Osteoblast (primary cell): ENCODE results near the gene GRM8. TPM values are rescaled to one million over a fixed set of nuclear protein-coding genes. Genes with fewer than 3 reads are reported as not detected.
"Not testable (repeated sequence)": the region's sequence is repeated elsewhere in the genome, so short reads cannot be mapped to it uniquely, and the experiment has no call there.

Experiments
- DNase-seq: peaks from one replicate; pipeline ENCODE4 v3.0.0; 2011; ENCODE audit warnings: low spot score, mixed read lengths; ENCODE audit not compliant: insufficient read length; ENCODE audit errors: missing footprints
- H2AFZ ChIP-seq: 2 replicates; pipeline ENCODE4 v1.6.0; 2011; ENCODE audit warnings: mild to moderate bottlenecking, low read length
- H3K27ac ChIP-seq: 2 replicates; pipeline ENCODE4 v1.5.1; 2011; ENCODE audit warnings: mild to moderate bottlenecking, low read depth, low read length, moderate library complexity
- H3K27me3 ChIP-seq: 2 replicates; pipeline ENCODE4 v1.6.0; 2012; ENCODE audit warnings: mild to moderate bottlenecking, control low read depth, inconsistent platforms, low read length, moderate library complexity; ENCODE audit not compliant: insufficient read depth
- H3K36me3 ChIP-seq: 2 replicates; pipeline ENCODE4 v1.5.1; 2011; ENCODE audit warnings: mild to moderate bottlenecking, low read length, control low read depth, moderate library complexity; ENCODE audit not compliant: insufficient read depth
- H3K4me1 ChIP-seq: 2 replicates; pipeline ENCODE4 v1.5.1; 2011; ENCODE audit warnings: mild to moderate bottlenecking, low read length, control low read depth, moderate library complexity; ENCODE audit not compliant: insufficient read depth
- H3K4me2 ChIP-seq: 2 replicates; pipeline ENCODE4 v1.6.0; 2011; ENCODE audit warnings: mild to moderate bottlenecking, low read length; ENCODE audit not compliant: insufficient read depth
- H3K4me3 ChIP-seq: fragments of 200-600 bp; sonication (generic); 3 replicates; pipeline ENCODE4 v1.5.1; 2012; ENCODE audit warnings: mild to moderate bottlenecking, low read length, inconsistent platforms; ENCODE audit not compliant: insufficient read depth
- H3K79me2 ChIP-seq: 2 replicates; pipeline ENCODE4 v1.6.0; 2012; ENCODE audit warnings: mild to moderate bottlenecking, low read length, control low read depth, inconsistent platforms; ENCODE audit not compliant: insufficient read depth
- H3K9me3 ChIP-seq: 2 replicates; pipeline ENCODE4 v1.5.1; 2011; ENCODE audit warnings: low read depth, low read length, control low read depth
- H4K20me1 ChIP-seq: 2 replicates; pipeline ENCODE4 v1.6.0; 2012; ENCODE audit warnings: mild to moderate bottlenecking, low read length, control low read depth; ENCODE audit not compliant: insufficient read depth
- total RNA-seq: library from RNA; depleted of rRNA; stranded (reverse); fragments of >200 nt; gene quantifications from 2 replicates; pipeline ENCODE4 v1.2.3, GENCODE V29; 2012
- TF ChIP-seq, protein P1 (sequence below): IDR thresholded peaks from 2 replicates; pipeline ENCODE4 v1.5.1; 2011; ENCODE audit warnings: mild to moderate bottlenecking, low read depth, low read length, moderate library complexity; ENCODE audit errors: extremely low read depth

The GRM8 gene
- total RNA-seq, 1 donor, result not detected

DNA sequence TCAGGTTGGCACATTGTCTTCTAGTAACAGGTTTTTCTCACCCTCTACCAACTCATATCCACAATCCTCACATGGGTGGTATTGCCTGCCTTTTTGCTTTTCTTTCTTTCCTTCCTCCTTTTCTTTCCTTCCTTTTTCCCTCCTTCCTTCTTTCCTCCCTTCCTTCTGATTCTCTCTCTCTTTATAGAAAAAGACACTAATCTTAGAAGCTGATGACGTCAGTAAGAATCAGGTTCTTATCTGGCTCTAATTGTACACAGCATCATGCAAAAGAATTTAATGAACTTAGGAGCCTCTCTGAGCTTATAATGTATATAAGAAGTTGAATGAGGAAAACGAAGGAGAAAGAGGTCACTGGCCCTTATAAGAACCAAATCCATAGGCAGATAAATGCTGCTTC is 328.3 kb downstream of the GRM8 start:
- Histone ChIP-seq H3K4me2 (no peak overlapping the region), H3K4me1 (no peaks in the 10 kb centered on the region), H3K27me3 (no peaks in the 10 kb centered on the region), H3K9me3 (no peaks in the 10 kb centered on the region), H3K27ac (no peak overlapping the region), H2AFZ (no peak overlapping the region), H3K36me3 (no peaks in the 10 kb centered on the region), H4K20me1 (no peaks in the 10 kb centered on the region), H3K4me3 (no peak overlapping the region), H3K79me2 (no peaks in the 10 kb centered on the region)
- no peak for DNase-seq
- TF ChIP-seq, protein P1, sequence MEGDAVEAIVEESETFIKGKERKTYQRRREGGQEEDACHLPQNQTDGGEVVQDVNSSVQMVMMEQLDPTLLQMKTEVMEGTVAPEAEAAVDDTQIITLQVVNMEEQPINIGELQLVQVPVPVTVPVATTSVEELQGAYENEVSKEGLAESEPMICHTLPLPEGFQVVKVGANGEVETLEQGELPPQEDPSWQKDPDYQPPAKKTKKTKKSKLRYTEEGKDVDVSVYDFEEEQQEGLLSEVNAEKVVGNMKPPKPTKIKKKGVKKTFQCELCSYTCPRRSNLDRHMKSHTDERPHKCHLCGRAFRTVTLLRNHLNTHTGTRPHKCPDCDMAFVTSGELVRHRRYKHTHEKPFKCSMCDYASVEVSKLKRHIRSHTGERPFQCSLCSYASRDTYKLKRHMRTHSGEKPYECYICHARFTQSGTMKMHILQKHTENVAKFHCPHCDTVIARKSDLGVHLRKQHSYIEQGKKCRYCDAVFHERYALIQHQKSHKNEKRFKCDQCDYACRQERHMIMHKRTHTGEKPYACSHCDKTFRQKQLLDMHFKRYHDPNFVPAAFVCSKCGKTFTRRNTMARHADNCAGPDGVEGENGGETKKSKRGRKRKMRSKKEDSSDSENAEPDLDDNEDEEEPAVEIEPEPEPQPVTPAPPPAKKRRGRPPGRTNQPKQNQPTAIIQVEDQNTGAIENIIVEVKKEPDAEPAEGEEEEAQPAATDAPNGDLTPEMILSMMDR, result no peak

DNA sequence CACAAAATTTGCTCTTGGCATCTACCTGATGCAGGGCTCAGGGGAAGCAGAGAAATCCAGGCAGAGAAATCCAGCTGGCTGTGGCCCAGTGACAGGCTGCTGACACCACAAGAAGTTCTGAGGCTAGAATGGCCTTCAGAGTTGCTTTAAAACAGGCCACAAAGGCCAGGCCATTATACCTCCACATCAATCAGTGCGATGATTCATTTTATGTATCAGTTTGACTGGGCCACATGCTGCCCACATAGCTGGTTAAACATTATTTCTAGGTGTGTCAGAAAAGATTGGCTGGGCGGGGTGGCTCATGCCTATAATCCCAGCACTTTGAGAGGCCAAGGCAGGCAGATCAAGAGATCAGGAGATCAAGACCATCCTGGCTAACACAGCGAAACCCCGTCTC is 341.1 kb downstream of the GRM8 start:
- not testable (repeated sequence) for H2AFZ ChIP-seq, H3K36me3 ChIP-seq, H3K9me3 ChIP-seq, H3K4me1 ChIP-seq, DNase-seq, H3K27me3 ChIP-seq, H3K27ac ChIP-seq, H3K4me3 ChIP-seq, H3K79me2 ChIP-seq, H4K20me1 ChIP-seq, H3K4me2 ChIP-seq

DNA sequence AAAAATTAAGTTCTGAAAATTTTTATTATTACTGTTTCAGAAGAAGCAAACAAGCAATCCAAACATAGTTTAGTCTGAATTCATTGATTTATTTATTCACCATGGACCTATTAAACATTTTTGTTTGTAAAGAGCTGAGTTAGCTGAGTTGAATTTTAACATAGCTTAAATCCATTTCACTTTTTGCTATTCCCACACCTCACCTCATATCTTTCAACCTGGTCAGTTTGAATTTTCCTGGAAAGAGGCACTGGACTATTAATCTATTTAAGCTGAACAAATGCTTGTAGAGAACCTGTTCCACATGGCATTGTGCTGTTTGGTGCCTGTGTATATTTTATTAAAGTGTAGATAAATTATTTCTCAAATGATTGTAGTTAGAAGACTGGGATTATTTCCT is 344.2 kb downstream of the GRM8 start:
- H3K4me2 ChIP-seq, H3K27me3 ChIP-seq, H4K20me1 ChIP-seq, DNase-seq, H2AFZ ChIP-seq, H3K4me1 ChIP-seq, H3K9me3 ChIP-seq, H3K36me3 ChIP-seq, H3K79me2 ChIP-seq, H3K4me3 ChIP-seq, H3K27ac ChIP-seq: not testable (repeated sequence)

DNA sequence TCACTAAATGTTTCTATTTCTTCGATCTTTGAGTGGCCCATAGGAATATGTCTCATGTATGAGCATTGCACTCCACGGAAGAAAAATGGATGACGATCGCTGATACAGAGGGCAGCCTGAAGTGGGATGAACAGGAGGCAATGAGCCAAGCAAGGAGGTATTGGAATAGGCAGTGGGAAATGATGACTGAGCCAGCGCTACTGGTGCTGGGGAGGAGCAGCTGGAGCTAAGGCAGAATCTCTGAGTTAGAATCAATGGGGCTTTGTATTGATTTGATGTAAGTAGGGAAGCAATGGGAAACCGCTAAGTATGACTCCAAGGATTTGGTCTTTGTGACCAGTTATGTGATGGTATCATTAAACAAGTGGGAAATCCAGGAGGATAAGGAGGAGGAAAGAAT is 345.1 kb downstream of the GRM8 start:
- H3K79me2 ChIP-seq, H2AFZ ChIP-seq, H3K4me2 ChIP-seq, H4K20me1 ChIP-seq, H3K4me1 ChIP-seq, H3K27me3 ChIP-seq, DNase-seq, H3K36me3 ChIP-seq, H3K27ac ChIP-seq, H3K4me3 ChIP-seq, H3K9me3 ChIP-seq: not testable (repeated sequence)

DNA sequence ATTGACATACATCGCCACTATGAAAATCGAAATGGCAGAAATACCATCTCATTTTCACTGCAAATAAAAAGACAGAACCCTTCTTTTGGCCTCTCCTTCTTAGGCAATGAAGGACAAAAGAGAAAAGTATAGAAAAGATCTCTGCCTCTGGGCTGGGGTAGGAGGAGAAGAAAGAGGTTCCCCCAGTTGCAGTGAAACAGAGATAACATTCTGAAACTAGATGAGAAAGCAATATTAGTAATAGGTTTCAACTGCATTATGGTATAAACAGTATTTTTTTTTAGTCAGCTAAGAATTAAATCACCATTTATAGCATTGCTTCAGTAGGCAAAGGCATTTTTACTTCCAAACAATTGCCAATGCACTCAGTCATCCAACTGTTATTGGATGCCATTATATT is 347.5 kb downstream of the GRM8 start:
- not testable (repeated sequence) for H3K4me2 ChIP-seq, H2AFZ ChIP-seq, DNase-seq, H3K79me2 ChIP-seq, H3K27me3 ChIP-seq, H3K9me3 ChIP-seq, H3K4me1 ChIP-seq, H3K27ac ChIP-seq, H3K4me3 ChIP-seq, H3K36me3 ChIP-seq, H4K20me1 ChIP-seq

DNA sequence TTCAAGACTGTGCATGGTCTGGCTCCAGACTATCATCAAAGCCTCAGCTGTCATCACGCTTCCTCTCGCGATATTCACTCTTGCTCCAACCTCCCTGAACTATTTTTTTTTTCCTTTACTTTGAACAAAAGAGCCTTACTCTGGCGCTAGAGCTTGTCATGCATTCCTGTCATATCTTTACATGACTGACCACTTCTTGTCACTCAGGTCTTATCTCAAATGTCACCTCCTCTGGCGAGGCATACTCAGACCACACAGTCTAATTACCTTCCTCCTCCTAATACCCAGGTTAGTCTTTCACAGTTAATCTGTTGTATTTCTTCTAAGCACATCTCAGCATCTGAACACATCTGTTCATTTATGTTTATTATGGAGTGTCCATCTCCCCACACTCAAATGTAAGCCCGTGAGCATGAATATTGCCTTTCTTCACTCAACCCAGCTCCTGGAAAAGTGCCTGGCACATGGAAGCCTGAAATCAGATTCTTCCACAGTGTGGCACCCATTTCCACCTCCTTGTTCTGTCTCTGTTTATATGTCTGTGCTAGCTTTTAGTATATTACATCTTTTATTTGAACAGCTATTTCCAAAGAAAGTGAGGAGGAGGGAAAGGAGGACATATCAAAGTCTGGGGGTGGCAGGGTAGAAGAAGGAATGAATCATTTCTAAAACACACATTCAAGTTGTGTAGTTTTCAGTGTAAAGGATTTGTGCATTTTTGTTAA is 351.5 kb downstream of the GRM8 start:
- H4K20me1 ChIP-seq, H3K9me3 ChIP-seq, DNase-seq, H3K27ac ChIP-seq, H3K4me1 ChIP-seq, H2AFZ ChIP-seq, H3K4me2 ChIP-seq, H3K27me3 ChIP-seq, H3K36me3 ChIP-seq, H3K79me2 ChIP-seq, H3K4me3 ChIP-seq: not testable (repeated sequence)

DNA sequence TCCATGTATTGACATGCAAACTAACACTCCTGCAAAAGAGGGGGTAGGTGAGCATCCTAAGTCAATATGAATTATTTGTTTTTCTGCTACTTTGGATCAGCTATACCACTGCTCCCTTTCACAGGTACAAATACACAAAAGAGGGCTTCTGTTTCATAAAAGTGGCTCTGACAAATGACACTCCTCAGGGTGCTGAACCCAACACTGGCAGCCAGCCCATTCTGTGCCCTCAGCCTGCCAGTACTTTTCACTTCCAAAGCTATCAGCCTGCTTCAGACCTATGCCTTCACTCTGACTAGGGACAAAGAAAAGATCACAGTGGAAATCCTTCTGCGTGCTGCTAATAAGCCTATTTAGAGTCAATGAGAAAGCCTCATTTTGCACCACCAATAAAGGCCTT is 364.8 kb downstream of the GRM8 start:
- H3K4me2 ChIP-seq, H2AFZ ChIP-seq, H3K4me3 ChIP-seq, H4K20me1 ChIP-seq, DNase-seq, H3K36me3 ChIP-seq, H3K79me2 ChIP-seq, H3K27me3 ChIP-seq, H3K4me1 ChIP-seq, H3K9me3 ChIP-seq, H3K27ac ChIP-seq: not testable (repeated sequence)

DNA sequence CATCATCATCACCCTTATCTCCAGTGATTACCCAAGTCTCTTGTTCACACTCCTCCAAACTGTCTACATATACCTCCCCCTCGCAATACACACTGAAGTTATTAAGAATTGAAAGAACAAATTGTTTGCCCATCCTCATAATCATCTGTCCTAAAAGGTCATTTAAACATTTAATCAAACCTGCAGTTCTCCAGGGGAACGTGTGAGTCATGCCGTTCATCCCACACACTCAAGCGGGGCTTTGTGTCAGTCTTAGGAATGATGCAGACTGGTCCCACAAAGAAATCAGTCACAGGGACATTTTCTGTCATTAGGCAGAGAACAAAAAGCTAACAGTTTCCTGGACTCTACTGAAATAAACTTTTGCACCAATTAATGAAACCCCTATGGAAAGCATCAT is 365.2 kb downstream of the GRM8 start:
- not testable (repeated sequence) for H3K27ac ChIP-seq, DNase-seq, H3K27me3 ChIP-seq

More for the DNA sequence above, 365.2 kb downstream of the GRM8 start:
- H3K36me3 ChIP-seq, H2AFZ ChIP-seq, H3K4me2 ChIP-seq, H3K4me3 ChIP-seq, H3K79me2 ChIP-seq, H4K20me1 ChIP-seq, H3K4me1 ChIP-seq, H3K9me3 ChIP-seq: not testable (repeated sequence)
